ENCODE results near the gene QPRT. TPM values are rescaled to one million over a fixed set of nuclear protein-coding genes. Genes with fewer than 3 reads are reported as not detected.
"Not testable (repeated sequence)": the region's sequence is repeated elsewhere in the genome, so short reads cannot be mapped to it uniquely, and the experiment has no call there.

QPRT gene
- total RNA-seq (2021): 138 to 187 TPM (median 182 TPM) in 3 replicates
- percentile 94 among the genes with signal in this experiment for Bru-seq, nascent RNA
- long read RNA-seq, experiment 1, transcript QPRT-201 (3 exons, 913 nt): minor isoform, 5 of 230 reads
- long read RNA-seq, experiment 1, transcript QPRT-202 (4 exons, 2,343 nt): major isoform, 172 of 230 reads
- long read RNA-seq, experiment 1, transcript QPRT-204 (1 exons, 2,199 nt): minor isoform, 5 of 230 reads
- long read RNA-seq, experiment 1, partial matches to known transcripts: 10 of 230 reads
- long read RNA-seq, experiment 1, other reads (novel, unspliced or antisense): 37 of 230 reads
- long read RNA-seq, experiment 2, transcript QPRT-204 (1 exons, 2,199 nt): minor isoform, 37 of 307 reads
- long read RNA-seq, experiment 2, transcript QPRT-202 (4 exons, 2,343 nt): major isoform, 89 of 307 reads
- long read RNA-seq, experiment 2, partial matches to known transcripts: 125 of 307 reads
- long read RNA-seq, experiment 2, other reads (novel, unspliced or antisense): 54 of 307 reads
- long read RNA-seq, experiment 3, transcript QPRT-202 (4 exons, 2,343 nt): major isoform, 122 of 173 reads
- long read RNA-seq, experiment 3, partial matches to known transcripts: 18 of 173 reads
- long read RNA-seq, experiment 3, other reads (novel, unspliced or antisense): 30 of 173 reads

- no peaks in the 10 kb centered on the region for H3K9me3 Mint-ChIP-seq
- H3K4me3 Mint-ChIP-seq: peak within 1 kb of the TSS; percentile 91
- ChIA-PET CTCF (interaction anchor here (0.7 to 2.0 kb wide), 8 partner anchors 12 to 413 kb away, joined by 3 to 23 read pairs (median 4); partner anchors contain the start of gene KIF22), POLR2A (interaction anchor here (0.7 to 2.7 kb wide), 13 partner anchors 12 to 199 kb away, joined by 3 to 23 read pairs (median 5); partner anchors contain the start of gene MAZ)
- TF ChIP-seq ETV6 (CRISPR knock-in tag; IDR thresholded peaks at IDR 0.05) (peak; percentile 39; the same call in 1 of the 2 replicates), NFE2L1 (CRISPR knock-in tag; IDR thresholded peaks at IDR 0.05) (peak; percentile 58; the same call in 1 of the 2 replicates), STAT6 (CRISPR knock-in tag; conservative IDR thresholded peaks at IDR 0.05; ENCODE audit: low read depth) (no peak), ZNF423 (CRISPR knock-in tag; IDR thresholded peaks at IDR 0.05) (peak; percentile 13; the same call in 1 of the 2 replicates), USF1 (CRISPR knock-in tag; IDR thresholded peaks at IDR 0.05) (no peak), EMX1 (CRISPR knock-in tag; IDR thresholded peaks at IDR 0.05) (0 out of 2 replicates have a peak, but pooled peaks have one; percentile 41), NFYB (CRISPR knock-in tag; conservative IDR thresholded peaks at IDR 0.05; ENCODE audit: low read depth) (no peak; the same call in 1 of the 2 replicates), SP1 (CRISPR knock-in tag; conservative IDR thresholded peaks at IDR 0.05) (peak; percentile 48; the same call in 1 of the 2 replicates), ZSCAN18 (CRISPR knock-in tag; IDR thresholded peaks at IDR 0.05) (0 out of 2 replicates have a peak, but pooled peaks have one; percentile 14)
- peaks cover 40% of the 10 kb centered on the region for H3K4me1 Mint-ChIP-seq
- H3K36me3 Mint-ChIP-seq: peaks cover 26% of the 10 kb centered on the region
- H3K27me3 Mint-ChIP-seq (ENCODE audit: low read depth): no peaks in the 10 kb centered on the region
- peak; percentile 90 for DNase-seq (ENCODE audit: low spot score)
- ATAC-seq: peak; percentile 85
- peak within 1 kb of the TSS; percentile 100 for H3K27ac Mint-ChIP-seq
Measured at GRCh38 chr16:29678691-29679267, at the start of gene QPRT. Gene QPRT, plus strand, starts transcription at chr16:29679180. Its CDS starts 18 bp downstream, at chr16:29679198.

GRCh38 chr16:29629318-29629717 is 49.7 kb upstream of the QPRT start:
- CTCF ChIA-PET, H3K4me1 Mint-ChIP-seq: not testable (repeated sequence)

GRCh38 chr16:29631658-29632057 is 47.3 kb upstream of the QPRT start:
- H3K4me1 Mint-ChIP-seq; H3K27me3 Mint-ChIP-seq (ENCODE audit: low read depth); POLR2A ChIA-PET; H3K9me3 Mint-ChIP-seq; H3K4me3 Mint-ChIP-seq; CTCF ChIA-PET; DNase-seq (ENCODE audit: low spot score); H3K36me3 Mint-ChIP-seq; H3K27ac Mint-ChIP-seq: not testable (repeated sequence)
- ATAC-seq: peak; percentile 18; the same call in 1 of the 2 replicates

More at GRCh38 chr16:29629318-29629717, 49.7 kb upstream of the QPRT start:
- H3K36me3 Mint-ChIP-seq; H3K4me3 Mint-ChIP-seq; POLR2A ChIA-PET; ATAC-seq; H3K27me3 Mint-ChIP-seq (ENCODE audit: low read depth); H3K27ac Mint-ChIP-seq; H3K9me3 Mint-ChIP-seq; DNase-seq (ENCODE audit: low spot score): not testable (repeated sequence)

GRCh38 chr16:29635902-29636301 is 43.1 kb upstream of the QPRT start:
- H3K27me3 Mint-ChIP-seq (ENCODE audit: low read depth); CTCF ChIA-PET; H3K4me1 Mint-ChIP-seq; H3K36me3 Mint-ChIP-seq; H3K27ac Mint-ChIP-seq; H3K9me3 Mint-ChIP-seq; DNase-seq (ENCODE audit: low spot score); POLR2A ChIA-PET; H3K4me3 Mint-ChIP-seq: not testable (repeated sequence)
- peak; percentile 19; the same call in 1 of the 2 replicates for ATAC-seq

GRCh38 chr16:29636368-29636767 is 42.6 kb upstream of the QPRT start:
- H3K36me3 Mint-ChIP-seq; H3K27ac Mint-ChIP-seq; H3K9me3 Mint-ChIP-seq; H3K4me1 Mint-ChIP-seq; CTCF ChIA-PET; DNase-seq (ENCODE audit: low spot score); H3K4me3 Mint-ChIP-seq; POLR2A ChIA-PET; H3K27me3 Mint-ChIP-seq (ENCODE audit: low read depth): not testable (repeated sequence)
- ATAC-seq: peak; percentile 89

GRCh38 chr16:29638751-29639150 is 40.2 kb upstream of the QPRT start:
- ATAC-seq; H3K27me3 Mint-ChIP-seq (ENCODE audit: low read depth); H3K4me3 Mint-ChIP-seq; POLR2A ChIA-PET; H3K27ac Mint-ChIP-seq; H3K36me3 Mint-ChIP-seq; H3K9me3 Mint-ChIP-seq; CTCF ChIA-PET; H3K4me1 Mint-ChIP-seq; DNase-seq (ENCODE audit: low spot score): not testable (repeated sequence)
